Esophagus squamous epithelium (tissue), 4 donors: Measurements from ENCODE around the gene ADARB2.

Source experiments
- POLR2A ChIP-seq, 4 donors: fragments of 450-650 bp; IDR thresholded peaks; one replicate each; pipeline ENCODE4 v1.6.1; 2017; ENCODE audit warnings: antibody characterized with exemption in 4 of 4, mild to moderate bottlenecking in 4 of 4, moderate library complexity in 3 of 4
- TF ChIP-seq, protein P1 (sequence below), 6 experiments: fragments of 450-650 bp in 4 of 6; fragments of 200-600 bp in 2 of 6; sonication (generic) in 2 of 6; IDR thresholded peaks; one replicate each; pipeline ENCODE4 v1.5.1; 2016 to 2019; ENCODE audit warnings: antibody characterized with exemption in 6 of 6, mild to moderate bottlenecking in 4 of 6, moderate library complexity in 4 of 6

DNA sequence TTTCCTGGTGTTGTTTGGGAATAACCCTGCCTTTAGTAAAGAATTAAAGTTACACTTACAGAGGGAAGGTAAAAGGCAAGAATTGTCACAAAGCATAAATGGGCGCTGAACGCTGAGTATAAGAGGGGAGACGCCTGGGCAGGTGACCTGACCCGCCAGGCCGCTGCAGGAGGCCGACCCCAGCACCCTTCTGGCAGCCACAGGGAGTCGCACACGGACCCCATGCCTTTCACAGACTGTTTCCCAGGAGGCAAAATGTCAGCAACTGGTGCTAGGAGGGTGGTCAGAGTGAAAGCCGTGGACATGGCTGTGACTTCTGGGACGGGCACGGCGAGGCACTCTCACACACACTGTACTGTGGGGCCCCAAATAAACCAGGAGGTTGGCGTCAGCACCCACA lies 392.9 kb downstream of the ADARB2 start:
- TF ChIP-seq, protein P1, sequence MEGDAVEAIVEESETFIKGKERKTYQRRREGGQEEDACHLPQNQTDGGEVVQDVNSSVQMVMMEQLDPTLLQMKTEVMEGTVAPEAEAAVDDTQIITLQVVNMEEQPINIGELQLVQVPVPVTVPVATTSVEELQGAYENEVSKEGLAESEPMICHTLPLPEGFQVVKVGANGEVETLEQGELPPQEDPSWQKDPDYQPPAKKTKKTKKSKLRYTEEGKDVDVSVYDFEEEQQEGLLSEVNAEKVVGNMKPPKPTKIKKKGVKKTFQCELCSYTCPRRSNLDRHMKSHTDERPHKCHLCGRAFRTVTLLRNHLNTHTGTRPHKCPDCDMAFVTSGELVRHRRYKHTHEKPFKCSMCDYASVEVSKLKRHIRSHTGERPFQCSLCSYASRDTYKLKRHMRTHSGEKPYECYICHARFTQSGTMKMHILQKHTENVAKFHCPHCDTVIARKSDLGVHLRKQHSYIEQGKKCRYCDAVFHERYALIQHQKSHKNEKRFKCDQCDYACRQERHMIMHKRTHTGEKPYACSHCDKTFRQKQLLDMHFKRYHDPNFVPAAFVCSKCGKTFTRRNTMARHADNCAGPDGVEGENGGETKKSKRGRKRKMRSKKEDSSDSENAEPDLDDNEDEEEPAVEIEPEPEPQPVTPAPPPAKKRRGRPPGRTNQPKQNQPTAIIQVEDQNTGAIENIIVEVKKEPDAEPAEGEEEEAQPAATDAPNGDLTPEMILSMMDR (IDR thresholded peaks at IDR 0.05): no peak
- TF ChIP-seq POLR2A (IDR thresholded peaks at IDR 0.05): no peak
